HepG2 (cell line): Measurements from ENCODE around the gene IFT172. TPM values are rescaled to one million over a fixed set of nuclear protein-coding genes. Genes with fewer than 3 reads are reported as not detected.

ENCODE experiments used
- ATF3 ChIP-seq: sonication (generic); formaldehyde crosslinking; IDR thresholded peaks from 2 replicates; pipeline ENCODE4 v1.4.0; 2020; ENCODE audit warnings: missing genetic modification reagents
- ATF4 ChIP-seq, 2 experiments: fragments of 450-650 bp in 1 of 2; sonication (generic) in 1 of 2; formaldehyde crosslinking; IDR thresholded peaks; 2 replicates each; pipeline versions ENCODE4 v1.5.0 to v1.8.0; 2020 to 2022; ENCODE audit warnings: mild to moderate bottlenecking in 1 of 2, missing genetic modification reagents in 1 of 2
- CEBPB ChIP-seq: IDR thresholded peaks from 2 replicates; pipeline ENCODE4 v1.6.1; 2011; ENCODE audit warnings: low read depth, low read length, improper control_type of control experiment, borderline replicate concordance
- CREB1 ChIP-seq, 2 experiments: fragments of 450-650 bp in 1 of 2; IDR thresholded peaks; 2 replicates each; pipeline ENCODE4 v1.6.1; 2016 to 2017; ENCODE audit warnings: control low read depth in 1 of 2, mild to moderate bottlenecking in 1 of 2, missing compliant biosample characterization in 1 of 2, missing genetic modification characterization in 1 of 2
- DNMT3B ChIP-seq: conservative IDR thresholded peaks from 2 replicates; pipeline ENCODE4 v1.6.1; 2016; ENCODE audit warnings: missing biosample characterization, control low read depth
- FOXP4 ChIP-seq: sonication (generic); formaldehyde crosslinking; IDR thresholded peaks from 2 replicates; pipeline ENCODE4 v1.4.0; 2020; ENCODE audit warnings: missing genetic modification reagents
- HDAC2 ChIP-seq: sonication (generic); formaldehyde crosslinking; IDR thresholded peaks from 2 replicates; pipeline ENCODE4 v1.4.0; 2020; ENCODE audit warnings: missing genetic modification reagents
- HOXA5 ChIP-seq: sonication (generic); formaldehyde crosslinking; IDR thresholded peaks from 2 replicates; pipeline ENCODE4 v1.4.0; 2020; ENCODE audit warnings: missing genetic modification reagents
- KLF11 ChIP-seq: IDR thresholded peaks from 2 replicates; pipeline ENCODE4 v1.6.1; 2016; ENCODE audit warnings: missing compliant biosample characterization
- MBD4 ChIP-seq: IDR thresholded peaks from 2 replicates; pipeline ENCODE4 v1.6.1; 2012; ENCODE audit warnings: low read length, inconsistent platforms, borderline replicate concordance
- NCOR1 ChIP-seq: fragments of 200-600 bp; sonication (generic); IDR thresholded peaks from 2 replicates; pipeline ENCODE4 v1.7.0; 2017; ENCODE audit warnings: antibody characterized with exemption, low read length, borderline replicate concordance
- PAX8 ChIP-seq: sonication (generic); formaldehyde crosslinking; IDR thresholded peaks from 2 replicates; pipeline ENCODE4 v1.8.0; 2022; ENCODE audit warnings: mild to moderate bottlenecking, missing genetic modification reagents, borderline replicate concordance
- RCOR2 ChIP-seq: IDR thresholded peaks from 2 replicates; pipeline ENCODE4 v1.6.1; 2016; ENCODE audit warnings: missing biosample characterization, missing genetic modification reagents
- REST ChIP-seq, 2 experiments: IDR thresholded peaks; 2 replicates each; pipeline ENCODE4 v1.6.1; 2011 to 2012; ENCODE audit warnings: low read length in 2 of 2, borderline replicate concordance in 1 of 2, low read depth in 1 of 2, mild to moderate bottlenecking in 1 of 2, moderate library complexity in 1 of 2
- TOE1 ChIP-seq: sonication (generic); formaldehyde crosslinking; IDR thresholded peaks from 2 replicates; pipeline ENCODE4 v1.4.0; 2020; ENCODE audit warnings: mild to moderate bottlenecking, missing genetic modification reagents
- ZBTB20 ChIP-seq: sonication (generic); formaldehyde crosslinking; IDR thresholded peaks from 2 replicates; pipeline ENCODE4 v1.8.1; 2023; ENCODE audit warnings: missing genetic modification reagents, low read depth, mild to moderate bottlenecking, borderline replicate concordance
- ZBTB43 ChIP-seq: sonication (generic); formaldehyde crosslinking; conservative IDR thresholded peaks from 2 replicates; pipeline ENCODE4 v1.4.0; 2020; ENCODE audit warnings: missing genetic modification reagents
- ZFAT ChIP-seq: sonication (generic); formaldehyde crosslinking; conservative IDR thresholded peaks from 2 replicates; pipeline ENCODE4 v1.8.1; 2023; ENCODE audit warnings: missing genetic modification reagents, inconsistent platforms
- ZNF354B ChIP-seq: sonication (generic); formaldehyde crosslinking; IDR thresholded peaks from 2 replicates; pipeline ENCODE4 v1.8.0; 2022; ENCODE audit warnings: mild to moderate bottlenecking, missing genetic modification reagents
- ZNF75D ChIP-seq: sonication (generic); formaldehyde crosslinking; IDR thresholded peaks from 2 replicates; pipeline ENCODE4 v1.8.1; 2023; ENCODE audit warnings: missing genetic modification reagents, mild to moderate bottlenecking, borderline replicate concordance
- ZNF841 ChIP-seq: sonication (generic); formaldehyde crosslinking; IDR thresholded peaks from 2 replicates; pipeline ENCODE4 v1.8.1; 2023; ENCODE audit warnings: missing genetic modification reagents, borderline replicate concordance
- polyA plus RNA-seq, 8 experiments: library from polyadenylated mRNA; depleted of rRNA in 3 of 8; stranded (reverse) in 7 of 8; unstranded in 1 of 8; fragments of >200 nt; fragmentation: Illumina TruSeq in 4 of 8; extraction: Trizol in 4 of 8; gene quantifications; 2 replicates each; pipeline versions ENCODE4 v1.2.1 to v1.2.3, GENCODE V29; 2011 to 2016; ENCODE audit warnings: low read depth in 4 of 8, missing spikeins in 1 of 8, mixed read lengths in 1 of 8; ENCODE audit not compliant: insufficient read depth in 1 of 8
- total RNA-seq, 5 experiments: library from RNA; depleted of rRNA; stranded (reverse); fragments of >200 nt; fragmentation: Illumina TruSeq; extraction: Trizol; gene quantifications; 2 replicates each; pipeline ENCODE4 v1.2.3, GENCODE V29; 2016; ENCODE audit warnings: low read depth in 1 of 5

IFT172 gene
- total and polyA plus RNA-seq, 2 of the 13 experiments (the other 11 are each of a cell fraction or from before 2014, with no cell fraction given) = 21.6 to 35.7 TPM

GRCh38 chr2:27495840-27496356, 6.4 kb upstream of the IFT172 start (continued):
- 0 out of 4 replicates have a peak, but pooled peaks of 1 of the 2 experiments have one; percentile 18 for TF ChIP-seq REST (IDR thresholded peaks at IDR 0.05; ENCODE audit: borderline replicate concordance in 1 of 2, low read depth in 1 of 2, low read length in 2 of 2)
- TF ChIP-seq RCOR2 (CRISPR knock-in tag) = peak; percentile 99
- no peak for TF ChIP-seq KLF11 (CRISPR knock-in tag)
- peak; percentile 69 for TF ChIP-seq HOXA5
- peak in 1 of 2 experiments; percentile 95; a peak in 2 of 4 replicates for TF ChIP-seq ATF4 (CRISPR knock-in tag; IDR thresholded peaks at IDR 0.05)
- TF ChIP-seq CREB1 (IDR thresholded peaks at IDR 0.05) = no peak
- TF ChIP-seq CREB1 (CRISPR knock-in tag; IDR thresholded peaks at IDR 0.05) = no peak
- TF ChIP-seq ZBTB43 (CRISPR knock-in tag) = 0 out of 2 replicates have a peak, but pooled peaks have one; percentile 36
- peak; percentile 46; the same call in 1 of the 2 replicates for TF ChIP-seq HDAC2 (CRISPR knock-in tag)
- no peak for TF ChIP-seq TOE1
- TF ChIP-seq ZNF841 = peak; percentile 63; the same call in 1 of the 2 replicates
- 0 out of 2 replicates have a peak, but pooled peaks have one; percentile 41 for TF ChIP-seq ZNF354B (CRISPR knock-in tag)
- TF ChIP-seq MBD4 = 0 out of 2 replicates have a peak, but pooled peaks have one; percentile 65
- peak; percentile 46; the same call in 1 of the 2 replicates for TF ChIP-seq FOXP4 (CRISPR knock-in tag)
- TF ChIP-seq PAX8 = 0 out of 2 replicates have a peak, but pooled peaks have one; percentile 3
- TF ChIP-seq CEBPB = peak; percentile 90
- TF ChIP-seq ZFAT (CRISPR knock-in tag) = no peak
- 0 out of 2 replicates have a peak, but pooled peaks have one; percentile 66 for TF ChIP-seq ATF3
- no peak for TF ChIP-seq ZBTB20 (CRISPR knock-in tag)
- TF ChIP-seq DNMT3B (CRISPR knock-in tag) = 0 out of 2 replicates have a peak, but pooled peaks have one; percentile 58
- peak; percentile 2 for TF ChIP-seq NCOR1
- TF ChIP-seq ZNF75D (CRISPR knock-in tag) = no peak
